NOMO-1 (cell line): Measurements from ENCODE around the gene LSR.
A peak's percentile ranks its signal among the peaks of the same experiment; 100 is the strongest.
"Not testable (repeated sequence)": the region's sequence is repeated elsewhere in the genome, so short reads cannot be mapped to it uniquely, and the experiment has no call there.

Source experiments
- DNase-seq, 2 experiments: peaks; one replicate each; lab custom pipeline; 2025; ENCODE audit not compliant: unreplicated experiment in 2 of 2; lab: John Stamatoyannopoulos, UW

The LSR gene

GRCh38 chr19:35216833-35217648 is 31.8 kb upstream of the LSR start:
- DNase-seq, result peak in 1 of 2 experiments; percentile 5

GRCh38 chr19:35217649-35217990 is 31.2 kb upstream of the LSR start:
- DNase-seq, result no peak

GRCh38 chr19:35219008-35219407 is 29.8 kb upstream of the LSR start:
- no peak for DNase-seq

GRCh38 chr19:35220315-35220921 is 28.4 kb upstream of the LSR start:
- no peak for DNase-seq

GRCh38 chr19:35220973-35221590 is 27.7 kb upstream of the LSR start:
- not testable (repeated sequence) for DNase-seq

- no peak for DNase-seq
Measured at GRCh38 chr19:35222373-35223015, 26.3 kb upstream of the LSR start.

- DNase-seq, result no peak
Measured at GRCh38 chr19:35223084-35223790, 25.6 kb upstream of the LSR start.

GRCh38 chr19:35223862-35224505 is 24.8 kb upstream of the LSR start:
- no peak for DNase-seq

- DNase-seq, result no peak
Measured at GRCh38 chr19:35224681-35225571, 23.9 kb upstream of the LSR start.

- no peak for DNase-seq
Measured at GRCh38 chr19:35225951-35226350, 22.9 kb upstream of the LSR start.

- DNase-seq, result no peak
Measured at GRCh38 chr19:35226748-35227147, 22.1 kb upstream of the LSR start.

- DNase-seq, result no peak
Measured at GRCh38 chr19:35228177-35228930, 20.4 kb upstream of the LSR start, which contains the start of gene FAM187B. Gene FAM187B, minus strand, starts transcription at chr19:35228739. Its CDS starts 59 bp downstream, at chr19:35228680.

GRCh38 chr19:35229601-35230000 is 19.2 kb upstream of the LSR start:
- DNase-seq, result no peak

GRCh38 chr19:35231956-35232645 is 16.7 kb upstream of the LSR start:
- DNase-seq, result no peak

GRCh38 chr19:35232912-35233311 is 15.9 kb upstream of the LSR start:
- DNase-seq, result no peak

GRCh38 chr19:35236638-35237400 is 12.0 kb upstream of the LSR start:
- DNase-seq, result peak in 1 of 2 experiments; percentile 3

- not testable (repeated sequence) for DNase-seq
Measured at GRCh38 chr19:35239597-35239996, 9.2 kb upstream of the LSR start.
